Neural cell (in vitro differentiated cells): ENCODE results near the gene ELOVL1. TPM values are rescaled to one million over a fixed set of nuclear protein-coding genes. Genes with fewer than 3 reads are reported as not detected.
"Not testable (repeated sequence)": the region's sequence is repeated elsewhere in the genome, so short reads cannot be mapped to it uniquely, and the experiment has no call there.

Experiments used
- H2AFZ ChIP-seq: fragments of 200-600, 300-800 bp; sonication (generic), shearing (Covaris generic); 2 replicates; pipeline ENCODE4 v1.6.0; 2014; ENCODE audit warnings: low read depth, mild to moderate bottlenecking, antibody characterized with exemption, low read length, moderate library complexity
- H3F3A ChIP-seq: fragments of 200-600 bp; shearing (Covaris generic); 2 replicates; pipeline ENCODE4 v1.6.1; 2016; ENCODE audit warnings: mild to moderate bottlenecking, moderate library complexity, mixed read lengths, antibody characterized with exemption, low read length; ENCODE audit not compliant: insufficient read depth, poor library complexity, severe bottlenecking
- H3K27ac ChIP-seq: fragments of 200-600, 300-800 bp; sonication (generic), shearing (Covaris generic); 2 replicates; pipeline ENCODE4 v1.5.1; 2014; ENCODE audit warnings: mild to moderate bottlenecking, low read length, moderate library complexity
- H3K27me3 ChIP-seq: fragments of 300-800, 200-600 bp; sonication (generic), shearing (Covaris generic); 2 replicates; pipeline ENCODE4 v1.6.0; 2014; ENCODE audit warnings: mild to moderate bottlenecking, low read depth, low read length, moderate library complexity; ENCODE audit not compliant: insufficient read depth
- H3K36me3 ChIP-seq: fragments of 300-800, 200-600 bp; sonication (generic), shearing (Covaris generic); 2 replicates; pipeline ENCODE4 v1.5.1; 2014; ENCODE audit warnings: mild to moderate bottlenecking, antibody characterized with exemption, low read length, moderate library complexity; ENCODE audit not compliant: insufficient read depth
- H3K4me2 ChIP-seq: fragments of 300-800, 200-600 bp; sonication (generic), shearing (Covaris generic); 2 replicates; pipeline ENCODE4 v1.6.0; 2014; ENCODE audit warnings: mild to moderate bottlenecking, low read length
- H3K4me3 ChIP-seq: fragments of 300-800, 200-600 bp; sonication (generic), shearing (Covaris generic); 2 replicates; pipeline ENCODE4 v1.5.1; 2014; ENCODE audit warnings: mild to moderate bottlenecking, low read length, moderate library complexity
- H3K79me2 ChIP-seq: fragments of 200-600 bp; shearing (Covaris generic); replicated peaks from 2 replicates; pipeline ENCODE4 v1.6.0; 2014; ENCODE audit warnings: mild to moderate bottlenecking, low read length, moderate library complexity; ENCODE audit not compliant: insufficient read depth
- H3K9ac ChIP-seq: fragments of 300-800, 200-600 bp; sonication (generic), shearing (Covaris generic); 2 replicates; pipeline ENCODE4 v1.6.1; 2016; ENCODE audit warnings: mild to moderate bottlenecking, low read length, mixed read lengths
- H3K9me2 ChIP-seq: fragments of 200-600 bp; shearing (Covaris generic); 2 replicates; pipeline ENCODE4 v1.6.1; 2016; ENCODE audit warnings: mild to moderate bottlenecking, low read length, mixed read lengths; ENCODE audit not compliant: insufficient read depth
- H3K9me3 ChIP-seq: fragments of 200-600, 300-800 bp; sonication (generic), shearing (Covaris generic); 2 replicates; pipeline ENCODE4 v1.6.1; 2016; ENCODE audit warnings: mild to moderate bottlenecking, mixed run types, low read length, moderate library complexity, mixed read lengths
- H4K20me1 ChIP-seq: fragments of 200-600 bp; shearing (Covaris generic); 2 replicates; pipeline ENCODE4 v1.6.1; 2016; ENCODE audit warnings: mild to moderate bottlenecking, mixed run types; ENCODE audit not compliant: insufficient read depth
- CTCF ChIP-seq: fragments of 450-650 bp; IDR thresholded peaks from 2 replicates; pipeline ENCODE4 v1.5.1; 2014; ENCODE audit warnings: antibody characterized with exemption, mild to moderate bottlenecking, moderate library complexity; ENCODE audit not compliant: poor library complexity, severe bottlenecking
- EP300 ChIP-seq: fragments of 450-650 bp; conservative IDR thresholded peaks from 2 replicates; pipeline ENCODE4 v1.6.1; 2014; ENCODE audit warnings: antibody characterized with exemption, mild to moderate bottlenecking, moderate library complexity; ENCODE audit not compliant: poor library complexity, severe bottlenecking
- EZH2 ChIP-seq: fragments of 200-600, 300-800 bp; shearing (Covaris generic), sonication (generic); IDR thresholded peaks from 2 replicates; pipeline ENCODE4 v1.6.1; 2014; ENCODE audit warnings: antibody characterized with exemption, low read length, borderline replicate concordance, mild to moderate bottlenecking; ENCODE audit not compliant: insufficient read depth, poor library complexity, severe bottlenecking
- MXI1 ChIP-seq: fragments of 450-650 bp; conservative IDR thresholded peaks from 2 replicates; pipeline ENCODE4 v1.6.1; 2014; ENCODE audit warnings: antibody characterized with exemption, mild to moderate bottlenecking; ENCODE audit not compliant: poor library complexity, severe bottlenecking
- POLR2AphosphoS5 ChIP-seq: IDR thresholded peaks from 2 replicates; pipeline ENCODE4 v1.6.1; 2012
- RAD21 ChIP-seq: fragments of 450-650 bp; conservative IDR thresholded peaks from 2 replicates; pipeline ENCODE4 v1.6.1; 2014; ENCODE audit warnings: antibody characterized with exemption, mild to moderate bottlenecking, moderate library complexity
- REST ChIP-seq: IDR thresholded peaks from 2 replicates; pipeline ENCODE4 v1.6.1; 2012; ENCODE audit warnings: borderline replicate concordance
- SMC3 ChIP-seq: fragments of 450-650 bp; conservative IDR thresholded peaks from 2 replicates; pipeline ENCODE4 v1.6.1; 2014; ENCODE audit warnings: antibody characterized with exemption, mild to moderate bottlenecking, moderate library complexity; ENCODE audit not compliant: poor library complexity
- TAF1 ChIP-seq: IDR thresholded peaks from 2 replicates; pipeline ENCODE4 v1.6.1; 2012; ENCODE audit warnings: low read depth
- polyA plus RNA-seq: library from polyadenylated mRNA; depleted of rRNA; stranded (reverse); fragments of >200 nt; gene quantifications from 2 replicates; pipeline ENCODE4 v1.2.3, GENCODE V29; 2014

Gene ELOVL1
- polyA plus RNA-seq, 1 donor from 2014 or later = 12.9 TPM

DNA sequence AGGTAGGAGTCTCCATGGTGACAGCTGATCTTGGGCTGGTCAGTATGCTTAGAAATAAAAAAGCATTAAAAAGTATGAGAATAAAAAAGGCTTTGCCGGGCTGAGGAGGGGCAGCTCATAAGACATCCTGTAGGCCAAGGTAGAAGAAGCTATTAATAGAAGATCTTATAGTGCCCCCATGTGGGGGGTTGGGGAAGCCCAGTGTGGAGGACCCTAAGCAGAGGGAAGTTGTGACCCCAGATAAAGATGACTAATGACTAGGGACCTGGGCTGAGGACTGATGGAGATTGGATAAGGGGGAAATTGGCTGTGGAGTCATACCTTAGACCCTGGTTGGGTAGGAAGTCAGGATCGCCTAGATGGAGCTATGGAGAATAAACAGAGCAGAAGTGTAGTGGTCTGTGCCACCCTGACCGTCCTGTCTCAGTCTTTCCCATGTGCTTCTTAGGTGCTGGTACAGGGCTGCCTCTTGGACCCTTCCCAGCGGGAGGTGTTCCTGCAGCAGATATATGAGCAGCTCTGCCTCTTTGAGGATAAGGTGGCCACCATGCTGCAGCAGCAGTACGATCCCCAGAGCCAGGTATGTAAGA is 46.9 kb upstream of the ELOVL1 start:
- Histone ChIP-seq H3K27me3 (no peaks in the 10 kb centered on the region), H4K20me1 (no peaks in the 10 kb centered on the region), H3K36me3 (no peaks in the 10 kb centered on the region), H3K9ac (no peak overlapping the region), H3K27ac (no peak overlapping the region), H3F3A (no peaks in the 10 kb centered on the region), H3K79me2 (no peaks in the 10 kb centered on the region), H2AFZ (no peak overlapping the region), H3K4me3 (no peak overlapping the region), H3K4me2 (no peak overlapping the region), H3K9me3 (no peaks in the 10 kb centered on the region), H3K9me2 (no peaks in the 10 kb centered on the region)
- TF ChIP-seq POLR2AphosphoS5 (no peak), EP300 (no peak), TAF1 (no peak), REST (no peak), EZH2 (no peak), SMC3 (peak; percentile 78), RAD21 (peak; percentile 73), MXI1 (no peak), CTCF (peak; percentile 68)

DNA sequence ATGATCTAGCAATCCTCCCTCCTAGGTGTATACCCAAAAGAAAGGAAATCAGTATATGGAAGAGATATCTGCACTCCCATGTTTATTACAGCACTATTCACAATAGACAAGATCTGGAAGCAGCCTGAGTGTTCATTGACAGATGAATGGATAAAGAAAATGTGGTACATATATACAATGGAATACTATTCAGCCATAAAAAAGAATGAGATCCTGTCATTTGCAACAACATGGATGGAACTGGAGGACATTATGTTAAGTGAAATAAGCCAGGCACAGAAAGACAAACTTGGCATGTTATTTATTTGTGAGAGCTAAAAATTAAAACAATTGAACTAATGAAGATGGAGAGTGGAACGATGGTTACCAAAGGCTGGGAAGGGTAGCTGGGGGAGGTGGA is 45.6 kb upstream of the ELOVL1 start:
- not testable (repeated sequence) for H3K9me2 ChIP-seq, H3F3A ChIP-seq, H3K9ac ChIP-seq, H2AFZ ChIP-seq, H3K4me3 ChIP-seq, H3K27ac ChIP-seq, H3K79me2 ChIP-seq, H4K20me1 ChIP-seq, H3K4me2 ChIP-seq, H3K9me3 ChIP-seq, H3K27me3 ChIP-seq, H3K36me3 ChIP-seq

- Histone ChIP-seq H3K4me2 (no peak overlapping the region), H3K4me3 (no peak overlapping the region), H3K27me3 (no peaks in the 10 kb centered on the region), H3K9me3 (no peaks in the 10 kb centered on the region), H2AFZ (no peak overlapping the region), H3K36me3 (no peaks in the 10 kb centered on the region), H3K9me2 (no peaks in the 10 kb centered on the region), H3K27ac (no peak overlapping the region), H3K79me2 (no peaks in the 10 kb centered on the region), H3F3A (no peaks in the 10 kb centered on the region), H4K20me1 (no peaks in the 10 kb centered on the region), H3K9ac (no peak overlapping the region)
- no peak for TF ChIP-seq TAF1
- no peak for TF ChIP-seq EP300
- TF ChIP-seq MXI1 = no peak
- no peak for TF ChIP-seq REST
- TF ChIP-seq RAD21 = no peak
- TF ChIP-seq SMC3 = no peak
- no peak for TF ChIP-seq CTCF
- TF ChIP-seq POLR2AphosphoS5 = no peak
- TF ChIP-seq EZH2 = no peak
Observed at GRCh38 chr1:43410571-43410970, 42.8 kb upstream of the ELOVL1 start.
